GM18909 (cell line): Measurements from ENCODE around the gene ZFP91.

Source experiments
- ATAC-seq: cut with Tn5 transposase; IDR thresholded peaks from one replicate; pipeline ENCODE4 v1.9.1; 2021; ENCODE audit warnings: mild to moderate bottlenecking; ENCODE audit not compliant: unreplicated experiment, poor library complexity

ZFP91 gene

DNA sequence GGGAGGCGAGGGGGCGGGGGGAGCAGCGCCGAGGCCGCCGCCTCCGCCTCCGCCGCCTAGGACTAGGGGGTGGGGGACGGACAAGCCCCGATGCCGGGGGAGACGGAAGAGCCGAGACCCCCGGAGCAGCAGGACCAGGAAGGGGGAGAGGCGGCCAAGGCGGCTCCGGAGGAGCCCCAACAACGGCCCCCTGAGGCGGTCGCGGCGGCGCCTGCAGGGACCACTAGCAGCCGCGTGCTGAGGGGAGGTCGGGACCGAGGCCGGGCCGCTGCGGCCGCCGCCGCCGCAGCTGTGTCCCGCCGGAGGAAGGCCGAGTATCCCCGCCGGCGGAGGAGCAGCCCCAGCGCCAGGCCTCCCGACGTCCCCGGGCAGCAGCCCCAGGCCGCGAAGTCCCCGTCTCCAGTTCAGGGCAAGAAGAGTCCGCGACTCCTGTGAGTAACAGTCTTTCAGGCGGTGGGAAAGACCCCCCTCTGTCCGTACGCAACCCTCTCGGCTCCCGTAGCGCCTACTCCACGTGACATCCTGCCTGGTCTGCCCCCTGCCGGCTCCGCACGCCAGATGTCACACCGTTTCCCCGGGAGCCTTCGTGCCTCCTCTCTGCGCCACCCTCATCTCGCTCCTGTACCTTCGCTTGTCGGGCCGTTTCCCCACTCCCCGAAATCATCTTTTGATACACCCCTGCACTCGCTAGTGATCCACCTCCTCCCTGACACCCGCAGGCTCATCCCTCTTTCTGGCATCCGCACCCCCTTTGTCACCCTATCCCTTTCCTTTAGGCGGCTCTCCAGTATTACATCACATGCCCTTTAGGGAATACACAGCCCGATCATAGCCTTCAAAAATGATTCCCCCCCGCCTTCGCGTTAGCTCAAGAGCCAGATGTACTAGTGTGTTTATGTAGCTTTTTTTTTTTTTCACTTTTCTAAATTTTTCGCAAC is 598 bp downstream of the ZFP91 start:
- ATAC-seq: peak; percentile 47

- no peak for ATAC-seq
Observed at GRCh38 chr11:58580311-58580710, 1.4 kb downstream of the ZFP91 start.

DNA sequence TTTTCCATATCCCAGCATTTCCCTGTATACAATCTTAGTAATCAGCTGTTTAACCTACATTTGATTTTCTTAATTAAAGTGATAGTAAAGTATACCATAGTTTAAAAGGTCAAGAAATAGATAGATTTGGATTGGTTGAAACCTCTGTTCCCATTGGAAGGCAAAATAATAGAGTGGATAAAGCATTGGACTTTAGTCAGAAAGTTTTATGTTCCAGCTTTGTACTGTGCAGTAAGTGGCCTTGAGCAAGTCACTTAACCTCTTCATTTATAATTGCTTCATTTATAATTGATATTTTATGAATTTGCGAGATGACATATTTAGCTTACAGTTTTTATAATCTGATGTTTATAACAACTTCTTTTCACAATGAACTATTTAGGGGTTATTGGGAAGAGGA is 3.6 kb downstream of the ZFP91 start:
- ATAC-seq: no peak

- ATAC-seq: no peak
Observed at GRCh38 chr11:58586998-58587397, 8.1 kb downstream of the ZFP91 start.

DNA sequence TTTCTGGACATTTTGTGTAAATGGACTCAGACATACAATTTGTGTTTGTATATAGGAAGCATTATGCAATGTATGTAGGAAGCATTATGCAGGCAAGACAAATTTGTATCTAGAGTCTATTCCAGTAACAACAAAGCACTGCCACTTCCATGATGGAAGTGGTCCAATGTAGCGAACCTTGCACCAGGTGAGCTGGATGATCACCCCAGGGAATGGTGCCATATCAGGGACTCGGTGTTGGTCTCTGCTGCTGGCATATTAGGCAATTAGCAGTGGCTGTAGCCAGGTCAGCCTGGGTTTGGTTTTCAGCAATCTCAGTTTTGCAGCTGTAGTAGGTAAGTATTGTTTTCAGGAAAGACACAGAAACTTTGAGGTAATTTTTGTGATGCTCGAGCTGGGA is 12.8 kb downstream of the ZFP91 start:
- ATAC-seq: no peak

GRCh38 chr11:58592760-58593472 is 14.1 kb downstream of the ZFP91 start:
- no peak for ATAC-seq

DNA sequence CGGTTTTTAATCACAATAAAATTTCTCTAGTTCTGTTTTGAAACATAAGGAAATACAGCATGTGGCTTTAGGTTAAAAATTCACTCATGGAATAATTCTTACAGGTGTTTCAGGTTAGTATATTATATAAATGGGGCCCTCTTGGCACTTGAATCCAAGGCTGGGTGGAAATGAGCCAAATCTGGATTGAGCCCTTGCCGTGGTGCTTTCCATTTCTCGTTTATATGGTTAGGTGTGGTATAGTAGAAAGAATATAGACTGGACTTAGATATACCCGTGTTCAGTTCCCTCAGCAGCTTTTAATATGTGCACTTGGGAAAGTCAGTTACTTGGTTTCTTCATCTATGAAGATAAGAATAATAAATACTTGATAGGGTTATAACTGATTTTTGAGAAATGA is 16.0 kb downstream of the ZFP91 start:
- no peak for ATAC-seq

DNA sequence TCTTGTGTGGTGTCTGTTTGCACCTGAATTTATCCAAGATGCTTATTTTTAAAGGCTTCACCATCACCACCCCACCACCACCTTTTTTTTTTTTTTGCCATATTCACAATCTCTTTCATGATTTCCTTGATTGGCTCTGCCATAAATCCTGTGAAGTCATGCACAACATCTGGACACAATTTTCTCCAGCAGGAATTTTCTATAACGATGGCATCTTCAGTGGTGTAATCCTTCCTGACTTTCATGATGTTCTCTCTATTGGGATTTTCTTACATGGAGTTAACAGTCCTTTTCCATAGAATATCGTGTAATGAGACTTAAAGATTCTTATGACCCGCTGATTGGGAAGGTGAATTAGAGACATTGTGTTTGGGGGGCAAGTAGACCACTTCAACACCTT is 17.8 kb downstream of the ZFP91 start:
- no peak for ATAC-seq

- no peak for ATAC-seq
Observed at GRCh38 chr11:58597486-58598144, 18.8 kb downstream of the ZFP91 start.

DNA sequence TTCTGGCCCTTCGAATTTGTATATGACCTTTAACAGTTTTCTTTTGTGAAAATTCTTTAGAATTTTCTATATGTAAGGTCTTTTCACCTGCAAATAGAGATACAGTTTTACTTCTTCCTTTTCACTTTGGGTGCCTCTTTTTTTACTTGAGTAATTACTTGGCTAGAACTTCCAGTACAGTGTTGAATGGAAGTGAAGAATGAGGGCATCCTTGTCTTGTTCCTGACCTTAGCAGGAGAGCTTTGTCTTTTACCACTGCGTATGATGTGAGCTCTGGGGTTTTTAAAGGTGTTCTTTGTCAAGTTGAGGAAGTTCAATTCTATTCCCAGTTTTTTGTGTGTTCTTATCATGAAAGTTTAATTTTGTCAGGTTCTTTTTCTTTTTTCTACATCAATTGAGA is 21.6 kb downstream of the ZFP91 start:
- no peak for ATAC-seq

- no peak for ATAC-seq
Observed at GRCh38 chr11:58606930-58607714, 28.3 kb downstream of the ZFP91 start.

GRCh38 chr11:58608331-58608730 is 29.5 kb downstream of the ZFP91 start:
- ATAC-seq: no peak

- no peak for ATAC-seq
Observed at GRCh38 chr11:58609723-58610122, 30.9 kb downstream of the ZFP91 start.

GRCh38 chr11:58613228-58613627 is 34.4 kb downstream of the ZFP91 start:
- ATAC-seq: no peak

GRCh38 chr11:58615559-58615958 is 36.7 kb downstream of the ZFP91 start:
- ATAC-seq: no peak

GRCh38 chr11:58616594-58616993 is 37.7 kb downstream of the ZFP91 start:
- ATAC-seq: no peak

GRCh38 chr11:58617976-58618557 is 39.2 kb downstream of the ZFP91 start:
- no peak for ATAC-seq

DNA sequence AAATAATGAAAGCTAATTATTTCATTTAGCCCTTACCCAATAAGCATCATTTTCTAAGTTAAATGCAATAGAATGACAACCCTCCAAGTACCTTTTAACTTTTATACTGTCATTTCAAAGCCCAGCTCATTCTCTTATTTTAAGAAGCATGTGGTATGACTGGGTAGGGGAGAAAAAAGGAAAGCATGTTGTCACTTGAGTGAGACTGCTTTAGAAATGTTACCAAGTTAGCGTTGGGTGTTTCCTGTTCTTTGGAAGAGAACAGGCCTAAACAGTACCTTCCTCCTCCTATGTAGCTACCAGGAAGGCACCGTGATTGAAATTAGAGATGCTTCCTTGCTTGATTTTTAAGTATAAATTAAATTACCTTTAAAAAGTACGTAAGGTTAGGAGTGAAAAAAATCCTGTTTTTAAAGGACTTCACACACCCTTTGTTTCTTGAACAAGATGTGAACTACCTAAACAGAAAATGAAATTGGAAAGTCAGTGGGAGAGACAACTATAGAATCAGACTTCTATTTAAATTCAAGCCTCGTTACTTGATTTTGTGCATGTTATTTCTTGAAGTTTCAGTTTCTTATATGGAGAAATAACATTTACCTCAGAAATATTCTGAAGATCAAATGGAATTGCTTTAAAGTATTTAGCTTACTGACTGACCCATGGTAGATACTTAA is 42.9 kb downstream of the ZFP91 start:
- ATAC-seq: no peak

DNA sequence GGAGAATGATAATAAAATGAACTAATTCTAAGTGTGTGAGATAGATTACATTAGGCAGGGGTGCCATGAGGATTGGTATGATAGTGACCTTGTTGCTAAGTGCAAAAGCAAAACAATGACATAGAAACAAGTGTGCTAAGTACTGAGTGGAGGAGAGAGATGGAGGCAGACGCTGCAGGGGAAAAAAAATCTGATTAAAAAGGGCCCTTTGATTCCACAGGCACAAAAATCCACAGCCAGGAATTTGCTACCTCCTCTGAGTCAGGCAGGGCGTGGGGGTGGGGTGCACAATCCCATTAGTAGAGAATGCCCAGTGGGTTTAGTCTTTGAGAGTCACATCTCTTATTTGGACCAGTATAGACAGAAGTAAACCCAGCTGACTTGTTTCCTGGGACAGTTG is 43.5 kb downstream of the ZFP91 start, which contains the start of gene CNTF:
Gene CNTF, plus strand, starts transcription at position 322 of the 400 bp plus-strand sequence. CDS start 88 bp downstream, outside the sequence.
- ATAC-seq: no peak
